ENCODE results near the gene UTP25.

The UTP25 gene

GRCh38 chr1:209830722-209831121, 3.0 kb downstream of the UTP25 start:
- Histone ChIP-seq H3K27ac (ENCODE audit: low read depth, low read length) (no peak overlapping the region), H3K4me3 (ENCODE audit: low read length) (no peak overlapping the region), H3F3A (ENCODE audit: control insufficient read depth, insufficient read depth) (peaks cover 2% of the 10 kb centered on the region; the same call in 1 of the 2 replicates), H3K4me2 (ENCODE audit: low read length) (no peak overlapping the region), H3K9me3 (ENCODE audit: control insufficient read depth, insufficient read depth, low read length) (no peaks in the 10 kb centered on the region), H3K9me2 (replicated peaks; ENCODE audit: control insufficient read depth, low read length) (no peaks in the 10 kb centered on the region), H3K36me3 (ENCODE audit: control insufficient read depth, low read length) (peaks cover 63% of the 10 kb centered on the region), H3K4me1 (ENCODE audit: control insufficient read depth, low read length) (peaks cover 22% of the 10 kb centered on the region), H4K20me1 (ENCODE audit: control insufficient read depth, insufficient read depth, low read depth, low read length) (no peaks in the 10 kb centered on the region), H3K27me3 (ENCODE audit: control insufficient read depth, low read length) (no peaks in the 10 kb centered on the region), H3K79me2 (ENCODE audit: control insufficient read depth, low read length) (peaks cover 36% of the 10 kb centered on the region)
- TF ChIP-seq EZH2phosphoT487 (IDR thresholded peaks at IDR 0.05; ENCODE audit: borderline replicate concordance, low read length) (no peak), CTCF (IDR thresholded peaks at IDR 0.05; ENCODE audit: low read depth, low read length, poor library complexity, severe bottlenecking) (no peak)

DNA sequence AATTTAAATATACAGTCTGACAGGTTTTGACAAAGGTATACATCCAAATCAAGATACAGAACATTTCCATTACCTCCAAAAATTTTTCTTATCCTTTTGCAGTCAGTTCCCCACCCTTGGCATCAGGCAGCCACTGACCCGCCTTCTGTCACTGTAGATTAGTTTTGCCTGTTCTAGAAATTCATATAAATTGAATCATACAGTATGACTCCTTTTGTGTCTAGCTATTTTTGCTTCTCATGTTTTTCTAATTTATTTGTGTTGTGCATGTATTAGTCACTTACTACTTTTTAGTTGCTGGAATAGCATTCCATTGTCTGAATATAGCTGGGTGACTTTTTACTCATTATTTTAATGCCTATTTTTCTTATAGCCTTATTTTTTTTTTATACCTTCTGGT, 3.8 kb downstream of the UTP25 start:
- Histone ChIP-seq H3K4me2 (ENCODE audit: low read length) (no peak overlapping the region), H3K9me3 (ENCODE audit: control insufficient read depth, insufficient read depth, low read length) (no peaks in the 10 kb centered on the region), H3K9me2 (replicated peaks; ENCODE audit: control insufficient read depth, low read length) (no peaks in the 10 kb centered on the region), H3K27ac (ENCODE audit: low read depth, low read length) (no peak overlapping the region), H3F3A (ENCODE audit: control insufficient read depth, insufficient read depth) (peaks cover 2% of the 10 kb centered on the region; the same call in 1 of the 2 replicates), H3K36me3 (ENCODE audit: control insufficient read depth, low read length) (peaks cover 72% of the 10 kb centered on the region), H4K20me1 (ENCODE audit: control insufficient read depth, insufficient read depth, low read depth, low read length) (no peaks in the 10 kb centered on the region), H3K27me3 (ENCODE audit: control insufficient read depth, low read length) (no peaks in the 10 kb centered on the region), H3K4me3 (ENCODE audit: low read length) (no peak overlapping the region), H3K79me2 (ENCODE audit: control insufficient read depth, low read length) (peaks cover 36% of the 10 kb centered on the region), H3K4me1 (ENCODE audit: control insufficient read depth, low read length) (peaks cover 22% of the 10 kb centered on the region)
- TF ChIP-seq EZH2phosphoT487 (IDR thresholded peaks at IDR 0.05; ENCODE audit: borderline replicate concordance, low read length): no peak
- no peak for TF ChIP-seq CTCF (IDR thresholded peaks at IDR 0.05; ENCODE audit: low read depth, low read length, poor library complexity, severe bottlenecking)

- Histone ChIP-seq H3K36me3 (ENCODE audit: control insufficient read depth, low read length) (peaks cover 98% of the 10 kb centered on the region), H3K4me1 (ENCODE audit: control insufficient read depth, low read length) (no peaks in the 10 kb centered on the region), H4K20me1 (ENCODE audit: control insufficient read depth, insufficient read depth, low read depth, low read length) (no peaks in the 10 kb centered on the region), H3K4me2 (ENCODE audit: low read length) (no peak overlapping the region), H3K27ac (ENCODE audit: low read depth, low read length) (no peak overlapping the region), H3K79me2 (ENCODE audit: control insufficient read depth, low read length) (peaks cover 5% of the 10 kb centered on the region), H3K4me3 (ENCODE audit: low read length) (no peak overlapping the region), H3K9me3 (ENCODE audit: control insufficient read depth, insufficient read depth, low read length) (no peaks in the 10 kb centered on the region), H3F3A (ENCODE audit: control insufficient read depth, insufficient read depth) (peaks cover 2% of the 10 kb centered on the region; the same call in 1 of the 2 replicates), H3K27me3 (ENCODE audit: control insufficient read depth, low read length) (no peaks in the 10 kb centered on the region), H3K9me2 (replicated peaks; ENCODE audit: control insufficient read depth, low read length) (no peaks in the 10 kb centered on the region)
- no peak for TF ChIP-seq CTCF (IDR thresholded peaks at IDR 0.05; ENCODE audit: low read depth, low read length, poor library complexity, severe bottlenecking)
- TF ChIP-seq EZH2phosphoT487 (IDR thresholded peaks at IDR 0.05; ENCODE audit: borderline replicate concordance, low read length): no peak
Measured at GRCh38 chr1:209835782-209836298, 8.1 kb downstream of the UTP25 start.
